Tibial nerve (tissue), 4 donors: ENCODE results near the gene GSX2. TPM values are rescaled to one million over a fixed set of nuclear protein-coding genes. Genes with fewer than 3 reads are reported as not detected.

Source experiments
- DNase-seq, 2 donors: peaks; one replicate each; pipeline ENCODE4 v3.0.0-alpha.2; 2019; ENCODE audit warnings: low spot score in 2 of 2
- H3K27ac ChIP-seq, 4 donors: fragments of 200-600 bp; sonication (generic) in 3 of 4; one replicate each; pipeline ENCODE4 v1.5.1; 2017 to 2019; ENCODE audit warnings: mild to moderate bottlenecking in 1 of 4
- H3K27me3 ChIP-seq, 2 donors: fragments of 200-600 bp; sonication (generic) in 1 of 2; one replicate each; pipeline versions ENCODE4 v1.5.1 to v1.6.0; 2017 to 2019
- H3K36me3 ChIP-seq, 3 donors: fragments of 200-600 bp; sonication (generic); one replicate each; pipeline ENCODE4 v1.5.1; 2018 to 2019
- H3K4me1 ChIP-seq, 4 donors: fragments of 200-600 bp; sonication (generic) in 3 of 4; one replicate each; pipeline ENCODE4 v1.5.1; 2017 to 2019
- H3K4me3 ChIP-seq, 4 donors: fragments of 200-600 bp; sonication (generic) in 3 of 4; one replicate each; pipeline ENCODE4 v1.5.1; 2017 to 2019; ENCODE audit warnings: mild to moderate bottlenecking in 1 of 4, moderate library complexity in 1 of 4
- H3K9me3 ChIP-seq, 4 donors: fragments of 200-600 bp; sonication (generic) in 3 of 4; one replicate each; pipeline ENCODE4 v1.5.1; 2017 to 2019
- EP300 ChIP-seq, 2 donors: sonication (generic); formaldehyde crosslinking; IDR thresholded peaks; one replicate each; pipeline ENCODE4 v1.6.1; 2017; ENCODE audit warnings: antibody characterized with exemption in 2 of 2, mild to moderate bottlenecking in 1 of 2
- POLR2A ChIP-seq, 2 donors: fragments of 450-650 bp; IDR thresholded peaks; one replicate each; pipeline ENCODE4 v1.6.1; 2017; ENCODE audit warnings: antibody characterized with exemption in 2 of 2, mild to moderate bottlenecking in 2 of 2, moderate library complexity in 2 of 2
- WGBS, 2 donors: methylation state at CpG; one replicate each; pipeline ENCODE4 v1.1.5; 2018; 5-methylcytosine and 5-hydroxymethylcytosine counted together
- total RNA-seq, 4 donors: library from RNA; depleted of rRNA; stranded (reverse); fragments of >200 nt; gene quantifications; one replicate each; pipeline ENCODE4 v1.1.0, GENCODE V29; 2016
- TF ChIP-seq, protein P1 (sequence below), 5 experiments: fragments of 200-600 bp in 3 of 5; fragments of 450-650 bp in 2 of 5; sonication (generic) in 3 of 5; IDR thresholded peaks; one replicate each; pipeline ENCODE4 v1.5.1; 2016 to 2019; ENCODE audit warnings: antibody characterized with exemption in 5 of 5, mild to moderate bottlenecking in 3 of 5, moderate library complexity in 2 of 5

GSX2 gene
- total RNA-seq, 4 donors from 2014 or later, result 3.3 to 4.4 TPM; not detected in 2

DNA sequence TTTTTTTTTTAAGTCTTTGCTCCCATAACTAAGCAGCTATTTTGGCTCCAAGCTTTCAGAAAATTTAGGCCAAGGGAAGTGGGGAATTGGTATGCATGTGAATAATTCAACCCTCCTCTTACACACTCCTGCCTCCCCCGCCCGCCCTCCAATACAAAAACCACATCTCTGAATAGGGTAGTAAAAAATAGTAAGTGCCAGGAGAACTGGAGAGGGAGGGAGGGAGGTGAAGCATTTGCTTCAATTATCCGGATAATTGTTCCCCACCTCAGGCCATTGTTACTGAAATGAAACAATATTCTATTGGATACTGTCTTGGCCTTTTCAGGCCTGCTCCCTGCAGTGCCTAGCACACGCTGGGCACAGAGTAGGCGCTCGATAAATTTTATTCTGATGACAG lies 5.5 kb upstream of the GSX2 start:
- 52 to 55% methylated on average over 6 of the region's 6 CpGs for WGBS, 2 donors
- no peak overlapping the region for H3K27ac ChIP-seq

DNA sequence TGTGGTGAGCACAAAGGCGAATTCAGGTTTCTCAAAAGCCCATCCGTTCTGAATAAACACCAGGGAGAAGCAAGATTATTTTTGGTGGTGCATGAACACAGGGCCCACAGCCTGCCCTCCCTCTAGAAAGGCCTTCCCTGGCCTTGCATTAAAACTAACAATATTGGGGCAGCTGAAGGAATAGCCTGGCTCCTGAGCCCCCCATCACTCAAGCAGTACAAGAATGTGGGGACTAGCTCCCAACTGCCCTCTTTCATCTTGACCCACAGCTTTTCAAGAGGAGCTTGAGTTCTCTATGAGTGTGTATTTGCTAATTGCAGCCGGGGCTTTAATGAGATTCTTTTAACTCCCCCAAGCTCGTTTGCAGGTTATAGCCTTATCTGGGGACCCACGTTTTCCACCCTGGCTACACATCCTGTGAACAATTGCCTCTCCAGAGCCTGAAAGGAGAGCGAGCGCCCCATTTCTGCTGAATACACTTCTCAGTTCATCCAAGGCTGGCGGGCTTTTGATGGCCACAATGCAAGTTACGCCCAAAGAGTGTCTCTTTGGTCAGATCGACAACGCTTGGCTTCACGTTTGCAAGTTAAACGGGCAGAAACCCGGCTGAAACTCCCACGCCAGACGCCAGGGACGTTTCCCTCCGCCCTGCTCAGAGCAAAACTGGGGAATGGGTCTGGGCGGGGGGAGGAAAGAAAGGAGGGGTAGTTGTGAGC lies 4.7 kb upstream of the GSX2 start:
- Histone ChIP-seq H3K4me3 (no peak overlapping the region), H3K27ac (no peak overlapping the region), H3K27me3 (peaks cover 0 to 88% of the 10 kb centered on the region in 2 donors), H3K9me3 (no peaks in the 10 kb centered on the region), H3K4me1 (peaks cover 0 to 51% (median 23%) of the 10 kb centered on the region in 4 donors), H3K36me3 (no peaks in the 10 kb centered on the region)
- no peak for DNase-seq
- no peak for TF ChIP-seq POLR2A (IDR thresholded peaks at IDR 0.05)
- TF ChIP-seq, protein P1, sequence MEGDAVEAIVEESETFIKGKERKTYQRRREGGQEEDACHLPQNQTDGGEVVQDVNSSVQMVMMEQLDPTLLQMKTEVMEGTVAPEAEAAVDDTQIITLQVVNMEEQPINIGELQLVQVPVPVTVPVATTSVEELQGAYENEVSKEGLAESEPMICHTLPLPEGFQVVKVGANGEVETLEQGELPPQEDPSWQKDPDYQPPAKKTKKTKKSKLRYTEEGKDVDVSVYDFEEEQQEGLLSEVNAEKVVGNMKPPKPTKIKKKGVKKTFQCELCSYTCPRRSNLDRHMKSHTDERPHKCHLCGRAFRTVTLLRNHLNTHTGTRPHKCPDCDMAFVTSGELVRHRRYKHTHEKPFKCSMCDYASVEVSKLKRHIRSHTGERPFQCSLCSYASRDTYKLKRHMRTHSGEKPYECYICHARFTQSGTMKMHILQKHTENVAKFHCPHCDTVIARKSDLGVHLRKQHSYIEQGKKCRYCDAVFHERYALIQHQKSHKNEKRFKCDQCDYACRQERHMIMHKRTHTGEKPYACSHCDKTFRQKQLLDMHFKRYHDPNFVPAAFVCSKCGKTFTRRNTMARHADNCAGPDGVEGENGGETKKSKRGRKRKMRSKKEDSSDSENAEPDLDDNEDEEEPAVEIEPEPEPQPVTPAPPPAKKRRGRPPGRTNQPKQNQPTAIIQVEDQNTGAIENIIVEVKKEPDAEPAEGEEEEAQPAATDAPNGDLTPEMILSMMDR (IDR thresholded peaks at IDR 0.05), result no peak
- no peak for TF ChIP-seq EP300 (IDR thresholded peaks at IDR 0.05)
- 27 to 29% methylated on average over 19 of the region's 19 CpGs for WGBS, 2 donors

More for the DNA sequence above, 5.5 kb upstream of the GSX2 start:
- Histone ChIP-seq H3K9me3 (no peaks in the 10 kb centered on the region), H3K4me1 (peaks cover 0 to 43% (median 15%) of the 10 kb centered on the region in 4 donors), H3K36me3 (no peaks in the 10 kb centered on the region), H3K4me3 (no peak overlapping the region), H3K27me3 (peaks cover 0 to 79% of the 10 kb centered on the region in 2 donors)
- TF ChIP-seq EP300 (IDR thresholded peaks at IDR 0.05) (no peak), POLR2A (IDR thresholded peaks at IDR 0.05) (no peak)
- TF ChIP-seq, protein P1 (IDR thresholded peaks at IDR 0.05), result no peak
- DNase-seq, result no peak

DNA sequence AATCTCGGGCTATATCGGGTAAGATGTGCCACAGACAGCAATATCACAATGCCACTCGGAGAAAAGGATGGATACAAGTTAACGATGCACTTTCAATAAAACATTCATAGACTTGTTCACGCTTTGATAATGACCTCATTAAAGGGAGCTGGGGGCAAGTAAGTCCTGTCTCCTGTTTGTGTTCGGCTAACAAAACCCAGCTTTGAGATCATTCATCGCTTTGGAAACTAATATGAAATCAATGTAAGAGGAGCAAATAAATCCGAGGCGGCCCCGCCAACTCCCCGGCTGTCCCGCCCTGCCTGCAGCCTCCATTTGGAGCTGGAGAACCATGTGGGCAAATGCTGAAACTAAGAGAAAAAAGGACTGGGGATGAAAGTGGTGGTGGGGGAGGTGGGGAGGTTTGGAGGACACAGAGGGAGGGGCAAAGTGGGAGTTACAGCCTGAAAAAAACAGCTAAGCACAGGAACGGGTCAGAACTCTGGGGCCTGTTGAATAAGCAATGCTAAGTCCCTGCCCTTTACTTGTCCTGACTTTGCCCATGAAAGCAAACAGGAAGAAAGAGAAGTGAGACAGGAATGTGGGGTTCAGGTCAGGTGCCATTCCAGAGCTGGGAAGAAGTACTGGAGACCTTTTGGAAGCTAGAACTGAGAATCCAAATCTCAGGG lies 3.5 kb upstream of the GSX2 start:
- no peaks in the 10 kb centered on the region for H3K9me3 ChIP-seq
- no peaks in the 10 kb centered on the region for H3K36me3 ChIP-seq
- DNase-seq, result no peak
- H3K4me3 ChIP-seq, result no peak overlapping the region
- peaks cover 0 to 56% (median 30%) of the 10 kb centered on the region in 4 donors for H3K4me1 ChIP-seq
- no peak overlapping the region for H3K27ac ChIP-seq
- TF ChIP-seq, protein P1 (IDR thresholded peaks at IDR 0.05), result no peak
- TF ChIP-seq POLR2A (IDR thresholded peaks at IDR 0.05) (no peak), EP300 (IDR thresholded peaks at IDR 0.05) (no peak)
- 31% methylated on average over 13 of the region's 13 CpGs for WGBS, 2 donors
- peaks cover 0 to 96% of the 10 kb centered on the region in 2 donors for H3K27me3 ChIP-seq

DNA sequence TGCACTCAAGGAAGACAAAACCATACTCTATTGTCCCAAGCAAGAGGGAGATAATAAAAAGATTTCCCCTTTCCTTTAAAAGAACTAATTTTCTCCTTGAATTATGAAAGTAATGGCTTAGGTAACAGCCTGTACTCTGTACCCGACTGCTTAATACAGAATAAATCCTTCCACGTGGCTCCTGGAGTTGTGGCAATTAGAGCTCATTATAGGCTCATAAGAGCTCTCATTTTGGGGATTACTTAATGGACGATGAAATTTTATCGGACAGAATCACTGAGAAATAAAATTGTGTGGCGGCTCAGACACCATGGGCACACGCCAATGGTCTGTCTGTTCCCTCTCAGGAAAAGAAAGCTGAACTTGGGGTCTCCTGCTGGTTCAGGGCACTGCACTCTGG lies 2.8 kb upstream of the GSX2 start:
- Histone ChIP-seq H3K36me3 (no peaks in the 10 kb centered on the region), H3K27me3 (peaks cover 0 to 100% of the 10 kb centered on the region in 2 donors), H3K27ac (no peak overlapping the region), H3K4me3 (no peak overlapping the region), H3K4me1 (peaks cover 0 to 54% (median 27%) of the 10 kb centered on the region in 4 donors), H3K9me3 (no peaks in the 10 kb centered on the region)
- DNase-seq, result no peak
- TF ChIP-seq EP300 (IDR thresholded peaks at IDR 0.05) (no peak), POLR2A (IDR thresholded peaks at IDR 0.05) (no peak)
- TF ChIP-seq, protein P1 (IDR thresholded peaks at IDR 0.05), result no peak
- 45 to 47% methylated on average over 6 of the region's 6 CpGs for WGBS, 2 donors

DNA sequence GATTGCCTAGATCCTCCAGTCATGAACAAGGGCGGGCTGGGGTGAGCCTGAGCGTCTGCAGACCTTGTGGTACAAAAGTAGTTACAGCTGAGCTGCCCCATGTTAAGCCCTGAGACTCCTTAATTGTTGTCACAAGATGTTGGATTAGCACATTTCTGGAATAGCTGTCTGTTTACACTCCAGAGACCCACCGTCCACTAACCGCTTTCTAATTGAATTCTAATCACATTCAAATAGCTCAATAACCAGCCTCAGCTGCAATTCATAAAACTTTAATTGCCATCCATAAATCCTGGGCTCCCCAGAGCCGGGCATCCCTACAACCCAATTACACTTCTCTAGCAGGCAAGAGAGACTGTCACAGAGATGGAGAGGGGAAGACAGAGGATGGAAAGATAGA lies 1.6 kb upstream of the GSX2 start:
- H3K9me3 ChIP-seq, result no peaks in the 10 kb centered on the region
- no peak for DNase-seq
- H3K4me3 ChIP-seq, result no peak overlapping the region
- 9 to 15% methylated on average over 5 of the region's 5 CpGs for WGBS, 2 donors
- H3K4me1 ChIP-seq, result peaks cover 0 to 56% (median 25%) of the 10 kb centered on the region in 4 donors
- no peaks in the 10 kb centered on the region for H3K36me3 ChIP-seq
- peaks cover 0 to 100% of the 10 kb centered on the region in 2 donors for H3K27me3 ChIP-seq
- TF ChIP-seq POLR2A (IDR thresholded peaks at IDR 0.05) (no peak), EP300 (IDR thresholded peaks at IDR 0.05) (no peak)
- TF ChIP-seq, protein P1 (IDR thresholded peaks at IDR 0.05), result no peak
- H3K27ac ChIP-seq, result no peak overlapping the region
